AG10803 (cell line): ENCODE measurements around the gene TMEM132C.

Experiments
- DNase-seq: peaks from one replicate; pipeline ENCODE4 v3.0.0; 2010; ENCODE audit warnings: low read depth
- H3K4me3 ChIP-seq: 2 replicates; pipeline ENCODE4 v1.5.1; 2011; ENCODE audit warnings: mild to moderate bottlenecking, low read length, control low read depth
- CTCF ChIP-seq: conservative IDR thresholded peaks from 2 replicates; pipeline ENCODE4 v1.5.1; 2011; ENCODE audit warnings: mild to moderate bottlenecking, low read length, control low read depth, inconsistent platforms

Gene TMEM132C

GRCh38 chr12:128626808-128627320 lies 359.9 kb downstream of the TMEM132C start:
- no peak for TF ChIP-seq CTCF
- no peak for DNase-seq
- H3K4me3 ChIP-seq, result no peak overlapping the region

DNA sequence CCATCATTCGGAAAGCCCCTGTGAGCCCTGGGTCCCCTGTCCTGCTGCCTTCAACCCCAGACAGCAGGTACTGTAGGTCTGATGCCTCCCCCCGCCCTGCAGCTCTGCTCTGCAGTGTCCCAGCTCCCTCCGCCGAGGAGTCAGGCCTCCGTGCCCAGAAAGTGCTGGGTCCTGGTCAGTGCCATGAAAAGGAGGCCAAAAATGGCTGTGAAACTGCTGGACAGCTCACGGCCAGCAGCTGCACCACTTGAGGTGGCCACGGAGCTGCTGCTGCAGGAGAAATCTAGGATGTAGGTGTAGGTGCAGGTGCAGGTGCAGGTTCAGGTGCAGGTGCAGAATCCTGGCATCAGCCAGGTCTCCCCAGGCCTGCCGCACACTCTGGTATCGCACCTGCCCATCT lies 360.7 kb downstream of the TMEM132C start:
- TF ChIP-seq CTCF, result no peak
- DNase-seq, result no peak
- no peak overlapping the region for H3K4me3 ChIP-seq

- DNase-seq, result no peak
- TF ChIP-seq CTCF, result no peak
- no peak overlapping the region for H3K4me3 ChIP-seq
These were observed 363.0 kb downstream of the TMEM132C start for GRCh38 chr12:128629979-128630378.

- DNase-seq, result no peak
- H3K4me3 ChIP-seq, result no peak overlapping the region
- no peak for TF ChIP-seq CTCF
These were observed 371.0 kb downstream of the TMEM132C start for GRCh38 chr12:128637642-128638606.

DNA sequence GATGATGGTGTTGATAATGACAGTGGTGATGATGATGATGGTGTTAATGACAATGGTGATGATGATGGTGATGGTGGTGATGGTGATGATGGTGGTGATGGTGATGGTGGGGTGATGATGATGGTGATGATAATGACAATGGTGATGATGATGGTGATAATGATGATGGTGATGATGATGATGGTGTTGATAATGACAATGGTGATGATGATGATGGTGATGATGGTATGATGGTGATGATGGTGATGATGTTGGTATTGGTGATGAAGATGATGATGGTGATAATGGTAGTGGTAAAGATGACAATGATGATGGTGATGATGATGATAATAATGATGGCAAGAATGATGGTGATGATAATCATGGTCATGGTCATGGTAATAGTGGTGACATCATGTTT lies 372.1 kb downstream of the TMEM132C start:
- no peak for TF ChIP-seq CTCF
- no peak overlapping the region for H3K4me3 ChIP-seq
- DNase-seq, result no peak

GRCh38 chr12:128643155-128643554 lies 376.2 kb downstream of the TMEM132C start:
- no peak for DNase-seq
- no peak for TF ChIP-seq CTCF
- no peak overlapping the region for H3K4me3 ChIP-seq
